NCI-H345 treated with DMSO at 0.1 percent for 48 hours (cell line): ENCODE data around the gene KCNQ1.

Experiments used
- DNase-seq: peaks from one replicate; lab custom pipeline; 2025; ENCODE audit not compliant: unreplicated experiment; lab: John Stamatoyannopoulos, UW

Gene KCNQ1

GRCh38 chr11:2812371-2812991 is 367.7 kb downstream of the KCNQ1 start:
- no peak for DNase-seq

- DNase-seq: no peak
Observed at GRCh38 chr11:2813141-2813908, 368.5 kb downstream of the KCNQ1 start.

GRCh38 chr11:2813968-2814367 is 369.2 kb downstream of the KCNQ1 start:
- no peak for DNase-seq

GRCh38 chr11:2814751-2815150 is 369.9 kb downstream of the KCNQ1 start:
- DNase-seq: no peak

GRCh38 chr11:2815762-2816496 is 371.1 kb downstream of the KCNQ1 start:
- no peak for DNase-seq

- DNase-seq: no peak
Observed at GRCh38 chr11:2816523-2816922, 371.7 kb downstream of the KCNQ1 start.

GRCh38 chr11:2816941-2817421 is 372.2 kb downstream of the KCNQ1 start:
- no peak for DNase-seq

- DNase-seq: no peak
Observed at GRCh38 chr11:2817431-2817830, 372.6 kb downstream of the KCNQ1 start.

- no peak for DNase-seq
Observed at GRCh38 chr11:2818021-2818420, 373.2 kb downstream of the KCNQ1 start.

GRCh38 chr11:2818503-2818902 is 373.7 kb downstream of the KCNQ1 start:
- no peak for DNase-seq

GRCh38 chr11:2819316-2819715 is 374.5 kb downstream of the KCNQ1 start:
- no peak for DNase-seq

GRCh38 chr11:2820976-2821375 is 376.2 kb downstream of the KCNQ1 start:
- DNase-seq: no peak

- DNase-seq: no peak
Observed at GRCh38 chr11:2821891-2822290, 377.1 kb downstream of the KCNQ1 start.

GRCh38 chr11:2824851-2825250 is 380.0 kb downstream of the KCNQ1 start:
- DNase-seq: no peak

GRCh38 chr11:2825261-2825888 is 380.6 kb downstream of the KCNQ1 start:
- no peak for DNase-seq

- no peak for DNase-seq
Observed at GRCh38 chr11:2825889-2826678, 381.3 kb downstream of the KCNQ1 start.

- no peak for DNase-seq
Observed at GRCh38 chr11:2826679-2827056, 381.9 kb downstream of the KCNQ1 start.

- no peak for DNase-seq
Observed at GRCh38 chr11:2827256-2827655, 382.4 kb downstream of the KCNQ1 start.

- no peak for DNase-seq
Observed at GRCh38 chr11:2827792-2828191, 383.0 kb downstream of the KCNQ1 start.

GRCh38 chr11:2828585-2829330 is 383.9 kb downstream of the KCNQ1 start:
- no peak for DNase-seq
